Left colon (tissue), 2 donors: Measurements from ENCODE around the gene RAB1A. TPM values are rescaled to one million over a fixed set of nuclear protein-coding genes. Genes with fewer than 3 reads are reported as not detected.

Source experiments
- ATAC-seq: fragments of 200-7000 bp; cut with Tn5 transposase; one replicate; pipeline ENCODE4 v1.9.1; 2020; ENCODE audit warnings: mild to moderate bottlenecking, moderate library complexity
- DNase-seq, 2 donors: peaks; one replicate each; pipeline ENCODE4 v3.0.0-alpha.2; 2020
- intact Hi-C, 2 donors: fragments of 100-400 bp; cut with DNase I in 1 of 2; cut with micrococcal nuclease in 1 of 2; formaldehyde crosslinking; loops; one replicate each; pipeline versions ENCODE4 v1.11.2 to v1.14.0; 2022; cut with DNase I, micrococcal nuclease
- total RNA-seq, 2 donors: library from RNA; stranded (reverse); fragmentation: NEBNext Ultra II Directional; extraction: Animal tissue kit (Norgen Biotek cat#: 25700); gene quantifications; one replicate each; pipeline ENCODE4 v1.2.1, GENCODE V29; 2021
- donor health status: DM: no; HTN: no; CAD: no.
- donor health status: DM: yes; HTN: yes; CAD: no.

RAB1A gene
- total RNA-seq, 2 donors from 2014 or later: 172 to 179 TPM

DNA sequence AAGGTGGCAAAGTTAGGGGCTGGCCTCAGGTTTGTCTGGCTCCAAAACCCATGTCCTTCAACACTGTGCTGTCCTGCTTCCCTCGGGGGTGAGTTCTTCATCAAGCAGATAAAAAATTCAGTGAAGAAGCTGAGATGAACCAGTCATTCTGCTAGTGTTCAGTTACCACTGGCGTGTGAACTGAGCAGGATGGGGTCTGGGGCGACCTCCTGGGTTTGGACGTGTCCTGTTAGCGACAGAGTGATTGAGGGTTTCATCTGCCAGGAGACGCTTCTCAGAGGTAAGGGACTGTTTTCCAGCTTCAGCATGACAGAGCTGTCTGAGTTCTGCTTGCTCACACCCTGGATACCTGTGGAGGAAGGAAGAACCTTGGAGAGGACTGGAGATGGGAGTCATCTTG is 59.0 kb downstream of the RAB1A start:
- intact Hi-C loops: loop anchor here in 1 of 2 donors (10.0 kb wide), 1 partner anchor 54 kb away; no protein-coding TSS in a partner anchor
- DNase-seq: no peak
- ATAC-seq: no peak

DNA sequence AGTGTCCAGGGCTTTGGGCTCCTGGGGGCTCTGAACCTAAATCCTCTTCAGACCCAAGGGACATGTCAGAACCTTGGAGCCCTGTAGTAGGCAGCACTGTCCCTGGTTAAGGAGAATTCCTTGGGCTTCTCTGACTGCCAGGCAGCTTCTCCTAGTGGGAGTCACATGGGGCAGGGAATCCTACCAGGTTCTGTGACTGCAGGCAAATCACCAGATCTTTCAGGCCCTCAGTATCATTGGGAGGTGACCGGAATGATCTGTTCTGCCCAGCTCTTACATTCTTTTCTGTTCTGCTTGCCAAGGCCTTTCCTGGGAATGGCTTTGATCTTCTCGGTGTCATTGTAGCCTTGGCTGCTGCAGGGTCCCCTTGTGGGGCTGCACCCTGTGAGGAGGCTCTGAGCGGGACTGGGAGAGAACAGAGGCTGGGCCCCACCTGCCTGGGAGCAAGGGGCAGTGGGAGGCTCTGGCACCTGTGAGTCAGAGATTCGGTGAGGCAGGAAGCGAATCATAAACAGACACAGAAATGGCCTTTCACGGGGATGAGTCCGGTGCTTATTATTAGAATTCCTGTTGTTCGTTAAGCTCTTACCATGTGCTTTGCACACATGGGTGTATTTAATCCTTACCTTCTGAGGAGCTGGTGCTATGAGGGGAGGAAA is 59.6 kb downstream of the RAB1A start:
- peak in 1 of 2 donors; percentile 60 for DNase-seq
- intact Hi-C loops: loop anchor here in 1 of 2 donors (10.0 kb wide), 1 partner anchor 54 kb away; no protein-coding TSS in a partner anchor
- ATAC-seq: peak; percentile 75

DNA sequence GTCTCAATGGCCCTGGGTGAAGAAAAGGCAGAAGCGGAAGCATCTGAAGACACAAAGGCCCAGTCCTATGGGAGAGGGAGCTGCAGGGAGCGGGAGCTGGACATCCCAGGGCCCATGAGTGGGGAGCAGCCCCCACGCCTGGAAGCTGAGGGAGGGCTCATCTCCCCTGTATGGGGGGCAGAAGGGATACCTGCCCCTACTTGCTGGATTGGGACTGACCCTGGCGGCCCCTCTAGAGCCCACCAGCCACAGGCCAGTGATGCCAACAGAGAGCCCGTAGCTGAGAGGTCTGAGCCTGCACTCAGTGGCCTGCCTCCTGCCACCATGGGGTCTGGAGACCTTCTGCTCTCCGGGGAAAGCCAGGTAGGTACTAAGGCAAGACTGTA is 60.5 kb downstream of the RAB1A start:
- DNase-seq (no peak), ATAC-seq (no peak)
- intact Hi-C loops: loop anchor here in 1 of 2 donors (10.0 kb wide), 1 partner anchor 115 kb away; no protein-coding TSS in a partner anchor

DNA sequence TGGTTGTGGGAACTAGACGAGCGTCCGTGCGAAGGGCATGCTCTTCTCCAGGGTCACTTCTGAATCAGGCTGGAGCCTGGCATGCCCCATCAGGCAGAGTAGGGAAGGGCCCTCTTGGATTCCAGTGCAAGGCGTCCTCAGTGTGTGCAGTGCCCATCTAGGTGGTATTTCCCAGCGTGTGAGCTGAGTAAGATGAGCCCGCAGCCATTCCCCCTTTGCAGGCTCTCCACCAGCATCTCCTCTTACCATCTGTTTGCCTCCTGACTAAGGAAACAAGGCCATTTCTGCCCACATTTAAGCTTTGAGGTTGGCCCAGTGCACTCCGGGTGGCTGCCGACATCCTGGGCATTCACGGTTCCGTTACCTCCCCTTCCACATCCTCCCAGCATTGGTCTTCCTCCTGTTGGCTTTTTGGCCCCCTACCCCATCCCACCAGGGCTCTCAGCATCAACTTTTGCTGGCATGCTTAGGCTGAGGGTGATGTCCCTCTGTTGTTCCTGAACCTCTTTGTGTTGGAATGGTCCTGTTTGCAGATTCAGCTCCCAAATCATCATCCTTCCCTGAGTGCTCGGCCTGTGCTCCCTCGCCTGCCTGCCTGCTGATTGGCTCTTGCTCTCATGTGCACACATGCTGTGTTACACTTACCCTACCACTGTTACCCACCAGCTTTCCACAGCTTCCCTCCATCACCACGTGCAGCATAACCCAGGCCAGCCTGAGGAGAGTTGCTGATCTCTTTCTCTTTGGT is 61.9 kb downstream of the RAB1A start:
- ATAC-seq (no peak), DNase-seq (no peak)
- intact Hi-C loops: loop anchor here in 1 of 2 donors (10.0 kb wide), 1 partner anchor 117 kb away; no protein-coding TSS in a partner anchor

- intact Hi-C loops: loop anchor here in 1 of 2 donors (10.0 kb wide), 1 partner anchor 120 kb away; no protein-coding TSS in a partner anchor
- peak; percentile 45 to 60 for DNase-seq
Observed at GRCh38 chr2:65064728-65065552, 65.0 kb downstream of the RAB1A start.

DNA sequence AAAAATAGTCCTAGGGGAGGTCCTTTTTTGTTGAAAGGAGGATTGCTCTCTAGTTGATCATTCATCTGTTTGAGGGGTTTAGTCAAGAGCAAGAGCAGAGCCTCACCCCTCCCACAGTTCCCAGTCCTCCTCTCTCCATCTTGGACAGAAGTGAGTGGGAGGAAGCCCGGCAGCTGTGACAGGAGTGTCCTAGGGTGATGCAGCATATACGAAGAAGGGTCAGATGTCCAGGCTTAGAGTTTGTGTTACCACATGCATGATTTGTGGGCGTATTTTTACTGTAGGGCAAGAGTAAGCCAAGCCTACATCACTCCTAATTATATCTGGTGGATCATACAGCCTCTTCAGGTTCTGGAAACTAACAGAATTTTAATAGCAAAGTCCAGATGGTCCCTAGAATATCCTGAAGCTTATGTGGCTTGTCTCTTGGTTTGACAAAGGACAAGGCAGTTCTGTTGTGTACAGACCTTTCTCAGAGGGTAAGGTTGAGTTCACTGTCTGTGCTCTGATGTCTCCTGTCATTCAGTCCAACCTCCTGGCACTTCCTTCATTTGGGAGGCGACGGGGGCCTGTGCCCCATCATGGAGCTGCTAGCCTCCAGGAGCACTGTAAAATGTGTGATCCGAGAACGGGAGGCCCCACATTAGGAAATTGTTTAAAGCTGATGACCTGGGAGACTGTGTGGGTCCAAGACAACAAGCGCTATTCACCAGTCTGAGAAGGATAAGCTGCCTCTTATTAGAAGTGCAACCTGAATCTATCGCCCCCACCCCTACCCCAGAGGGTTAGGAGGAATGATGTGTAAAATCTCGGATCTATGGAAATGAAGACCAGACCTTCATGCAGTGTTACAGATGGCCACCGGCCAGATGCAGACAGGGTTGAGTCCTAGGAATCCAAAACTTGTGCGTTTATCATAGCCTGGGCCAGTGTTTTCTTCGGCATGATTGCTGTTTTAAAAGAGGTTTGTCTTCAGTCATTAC is 66.8 kb downstream of the RAB1A start:
- ATAC-seq (no peak), DNase-seq (no peak)
- intact Hi-C loops: loop anchor here in 1 of 2 donors (10.0 kb wide), 1 partner anchor 122 kb away; no protein-coding TSS in a partner anchor

More at GRCh38 chr2:65064728-65065552, 65.0 kb downstream of the RAB1A start:
- ATAC-seq: peak; percentile 85

GRCh38 chr2:65061910-65062339 is 68.0 kb downstream of the RAB1A start:
- ATAC-seq (no peak), DNase-seq (no peak)
- intact Hi-C loops: loop anchor here in 1 of 2 donors (10.0 kb wide), 1 partner anchor 123 kb away; no protein-coding TSS in a partner anchor

DNA sequence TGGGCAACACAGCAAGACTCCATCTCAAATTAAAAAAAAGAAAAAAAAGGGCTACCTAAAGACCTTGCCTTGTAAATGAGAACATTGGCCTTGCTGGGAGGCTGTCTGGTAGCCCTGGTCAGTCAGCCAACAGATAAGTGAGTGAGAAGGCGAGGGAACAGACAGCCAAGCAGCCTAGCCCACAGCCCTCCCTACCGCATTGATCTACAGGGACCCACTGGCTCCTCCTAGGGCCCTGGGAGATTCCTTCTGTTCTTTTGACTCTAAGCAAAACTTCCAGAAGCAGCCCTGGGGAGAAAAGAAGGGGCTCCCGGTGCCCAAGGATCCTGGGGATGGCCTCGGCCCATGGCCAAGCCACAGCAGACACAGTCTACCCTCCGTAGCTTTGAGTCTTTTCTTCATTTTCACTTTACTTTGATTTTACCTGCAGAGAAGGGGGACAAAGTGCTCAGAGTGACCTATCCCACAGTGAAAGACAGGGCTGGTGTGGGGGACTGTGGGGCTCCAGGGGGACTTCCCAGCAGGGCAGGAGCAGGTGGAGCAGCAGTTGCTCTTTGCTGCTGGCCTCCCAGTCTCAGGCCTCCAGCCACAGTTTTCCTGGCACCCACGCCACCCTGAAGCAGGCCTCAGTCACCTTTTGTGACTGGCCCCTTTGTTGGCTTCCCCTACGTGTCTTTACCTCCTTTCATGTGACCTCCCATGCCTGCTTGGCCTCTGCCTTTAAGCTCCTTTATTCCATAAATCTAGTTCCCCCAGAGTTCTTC is 68.6 kb downstream of the RAB1A start:
- ATAC-seq (no peak), DNase-seq (no peak)
- intact Hi-C loops: loop anchor here in 1 of 2 donors (10.0 kb wide), 1 partner anchor 123 kb away; no protein-coding TSS in a partner anchor

- DNase-seq (no peak), ATAC-seq (no peak)
- intact Hi-C loops: no loop called here
Observed at GRCh38 chr2:65059071-65059470, 70.8 kb downstream of the RAB1A start.

- DNase-seq: no peak
- intact Hi-C loops: no loop called here
- ATAC-seq: peak; percentile 34
Observed at GRCh38 chr2:65057391-65058052, 72.4 kb downstream of the RAB1A start.

DNA sequence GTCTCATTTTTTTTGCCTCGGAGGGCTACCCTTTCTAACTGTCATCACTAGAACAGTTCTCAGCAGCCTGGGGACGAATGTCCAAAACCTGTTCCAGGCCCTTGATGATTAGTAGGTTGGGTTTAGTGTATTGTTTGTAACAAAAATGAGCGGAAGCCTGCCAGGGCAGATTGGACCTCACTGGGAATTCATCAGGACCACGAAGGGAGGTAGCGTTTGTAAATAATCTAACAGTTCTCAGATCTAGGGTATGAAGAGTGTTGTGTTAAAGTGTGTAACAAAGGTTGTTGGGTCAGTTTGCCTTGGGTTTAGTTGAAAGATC is 72.9 kb downstream of the RAB1A start:
- intact Hi-C loops: no loop called here
- DNase-seq (no peak), ATAC-seq (no peak)

DNA sequence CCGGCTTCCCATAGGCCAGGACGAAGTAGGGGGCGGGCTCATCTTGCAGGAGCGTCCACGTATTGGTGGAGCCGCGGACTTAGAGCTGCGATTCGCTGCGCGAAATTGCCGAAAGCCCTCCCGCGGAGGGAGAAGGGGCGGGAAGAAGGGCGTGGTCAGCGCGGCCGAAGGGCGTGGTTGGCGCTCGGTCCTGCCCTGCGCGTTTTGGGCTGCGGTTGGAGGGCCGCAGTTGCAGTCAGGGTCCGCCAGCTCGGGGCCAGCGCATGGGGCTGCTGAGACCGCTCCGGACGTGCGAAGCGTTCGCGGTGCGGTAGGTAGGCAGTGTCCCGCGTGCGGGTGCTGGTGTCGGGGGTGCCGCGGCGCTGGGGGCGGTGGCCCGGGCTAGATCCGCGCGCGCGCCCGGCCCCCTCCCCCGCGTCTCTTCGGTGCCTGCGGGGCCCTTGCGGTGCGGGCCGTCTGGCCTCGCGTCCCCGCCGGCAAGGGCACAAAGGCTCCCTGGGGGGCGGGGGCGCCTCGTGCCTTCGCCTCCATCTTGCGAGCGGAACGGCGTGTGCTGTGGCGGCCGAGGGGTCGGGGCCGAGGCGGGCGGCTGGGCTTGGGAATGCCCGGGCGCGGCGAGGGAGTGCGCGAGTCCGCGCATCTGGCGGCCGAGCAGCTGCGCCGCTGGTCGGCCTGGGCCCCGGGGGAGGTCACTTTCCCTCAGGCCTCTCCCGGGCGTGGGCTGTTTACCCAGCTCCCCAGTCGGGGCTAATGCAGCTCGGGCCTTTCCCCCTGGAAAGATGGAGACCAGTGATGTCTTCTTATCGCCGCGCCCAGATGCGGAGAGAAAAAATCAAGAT is 73.5 kb downstream of the RAB1A start, which contains the start of gene CEP68:
TSS of gene CEP68 (plus strand) at position 202 of the 839 bp plus-strand sequence. CDS start 13,029 bp downstream, outside the sequence.
- DNase-seq (peak; percentile 97 to 98), ATAC-seq (peak; percentile 93)
- intact Hi-C loops: no loop called here

- peak in 1 of 2 donors; percentile 69 for DNase-seq
- intact Hi-C loops: no loop called here
Observed at GRCh38 chr2:65055422-65056214, 74.3 kb downstream of the RAB1A start.

GRCh38 chr2:65054749-65055421 is 75.0 kb downstream of the RAB1A start:
- intact Hi-C loops: no loop called here
- no peak for ATAC-seq
- no peak for DNase-seq

More at GRCh38 chr2:65055422-65056214, 74.3 kb downstream of the RAB1A start:
- ATAC-seq: peak; percentile 58
